ENCODE data around the gene STMN3.
A peak's percentile ranks its signal among the peaks of the same experiment; 100 is the strongest.

Gene STMN3

DNA sequence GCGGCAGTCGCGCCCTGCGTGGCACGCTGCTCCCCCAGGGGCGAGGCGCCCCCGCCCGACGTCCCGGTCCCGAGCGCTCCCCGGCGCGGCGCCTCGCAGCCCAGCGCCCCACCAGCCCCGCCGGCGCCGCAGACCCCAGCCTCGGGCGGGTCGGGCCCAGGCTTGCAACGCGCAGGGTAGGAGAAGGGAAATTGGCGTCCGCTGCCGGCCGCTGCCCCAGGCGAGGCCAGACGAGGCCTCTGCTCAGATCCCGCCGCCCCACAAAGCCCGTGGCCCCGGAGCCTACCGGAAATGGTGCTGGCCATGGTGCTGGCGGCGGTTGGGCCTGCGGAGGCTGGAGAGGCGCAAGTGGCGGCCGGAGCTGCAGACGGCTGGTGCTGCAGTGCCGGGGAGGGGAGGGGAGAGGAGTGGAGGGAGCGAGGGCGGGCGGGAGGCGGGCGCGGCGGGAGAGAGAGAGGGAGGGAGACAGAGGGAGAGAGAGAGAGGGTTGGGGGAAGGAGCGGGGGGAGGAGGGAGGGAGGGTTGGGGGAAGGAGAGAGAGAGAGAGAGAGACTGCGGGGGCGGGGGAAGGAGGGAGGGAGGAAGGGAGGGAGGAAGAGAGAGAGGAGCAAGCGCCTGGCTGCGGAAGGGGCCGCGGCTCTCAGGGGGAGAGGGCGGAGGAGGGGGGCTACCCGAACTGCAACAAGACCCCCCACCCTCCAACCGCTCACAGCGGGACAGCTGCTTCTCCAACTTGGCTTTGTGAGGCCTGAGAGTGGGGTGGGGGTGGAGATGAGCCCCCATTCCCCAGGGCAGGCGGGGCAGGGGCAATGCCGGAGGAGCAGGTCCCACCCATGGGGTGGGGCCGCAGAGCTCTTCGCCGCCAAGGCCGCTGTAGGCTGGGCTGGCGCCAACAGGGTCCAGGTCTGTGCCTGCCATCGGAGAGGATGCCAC, at the start of gene STMN3:
TSS of gene STMN3 (minus strand) at position 384 of the 933 bp plus-strand sequence. CDS start at position 305, 79 bp downstream.
- DNase-seq (ENCODE audit: low spot score) = peak; percentile 84

DNA sequence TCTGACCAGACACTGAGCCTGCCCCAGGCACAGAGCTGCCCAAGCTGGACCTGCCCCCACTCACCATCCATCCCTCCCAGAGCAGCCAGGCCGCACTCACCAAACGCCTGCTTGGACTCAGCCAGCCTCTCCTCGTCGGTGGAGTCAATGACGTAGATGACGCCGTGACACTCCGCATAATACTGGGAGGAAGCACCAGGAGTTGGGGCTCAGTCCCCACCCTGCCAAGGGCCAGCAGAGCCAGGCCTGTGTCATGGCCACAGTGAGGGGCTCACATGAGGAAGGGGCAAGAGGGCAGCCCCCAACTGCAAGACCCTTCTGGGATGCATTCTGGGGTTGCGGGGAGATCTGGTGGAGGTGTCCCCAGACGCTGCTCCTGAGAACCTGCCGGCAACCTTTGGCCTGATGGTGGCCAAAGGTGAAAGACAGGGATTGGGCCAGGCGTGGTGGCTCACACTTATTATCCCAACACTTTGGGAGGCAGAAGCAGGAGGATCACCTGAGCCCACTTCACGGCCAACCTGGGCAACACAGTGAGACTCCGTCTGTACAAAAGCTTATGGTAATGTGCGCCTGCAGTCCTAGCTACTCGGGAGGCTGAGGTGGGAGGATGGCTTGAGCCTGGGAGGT, 48.9 kb upstream of the STMN3 start:
- DNase-seq (ENCODE audit: low spot score) = no peak

DNA sequence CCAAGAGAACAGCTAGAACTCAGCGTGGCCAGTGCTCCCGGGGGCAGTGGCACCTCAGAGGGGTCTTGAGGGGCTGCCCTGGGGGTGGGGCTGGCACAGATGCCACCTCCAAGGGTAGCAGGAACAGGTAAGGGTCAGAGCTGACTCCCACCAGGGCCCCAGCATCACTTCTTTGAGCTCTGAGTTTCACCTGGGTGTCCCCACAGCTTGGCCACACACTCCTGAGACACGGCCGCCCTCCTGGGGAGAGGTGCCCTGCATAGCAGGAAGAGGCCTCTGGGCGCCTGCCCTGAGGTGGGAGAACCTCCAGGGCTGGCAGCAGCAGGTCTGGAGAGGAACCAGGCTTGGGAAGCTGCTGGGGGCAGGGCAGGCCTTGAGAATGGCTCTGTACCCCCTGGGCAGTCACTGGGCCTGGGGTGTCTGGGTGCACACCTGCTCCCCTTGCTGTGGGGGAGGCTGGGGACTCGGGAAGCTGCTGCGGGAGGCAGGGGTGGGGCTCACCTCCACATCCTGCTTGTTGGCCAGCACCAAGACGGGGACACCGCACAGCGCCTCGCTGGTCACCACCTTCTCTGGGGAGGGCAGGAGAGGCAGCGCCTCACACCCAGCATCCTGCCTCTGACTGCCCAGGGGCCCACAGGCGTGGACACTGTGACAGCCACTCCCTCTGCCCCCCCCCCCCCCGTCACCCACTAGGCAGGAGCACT, 48.3 kb upstream of the STMN3 start:
- no peak for DNase-seq (ENCODE audit: low spot score)

DNA sequence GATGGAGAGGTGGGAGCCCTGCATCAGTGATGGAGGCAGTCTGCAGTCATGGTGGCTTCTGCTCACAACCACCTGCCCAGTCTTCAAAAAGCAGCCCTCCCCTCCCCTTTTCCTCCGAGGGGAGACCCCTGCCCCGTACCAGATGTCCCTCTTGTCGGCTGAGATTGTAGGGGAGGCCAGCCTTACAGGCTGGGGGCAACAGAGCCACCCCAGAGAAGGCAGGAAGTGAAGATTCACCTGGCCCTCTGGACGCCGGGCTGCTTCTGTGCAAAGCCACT, 47.8 kb upstream of the STMN3 start:
- no peak for DNase-seq (ENCODE audit: low spot score)

DNA sequence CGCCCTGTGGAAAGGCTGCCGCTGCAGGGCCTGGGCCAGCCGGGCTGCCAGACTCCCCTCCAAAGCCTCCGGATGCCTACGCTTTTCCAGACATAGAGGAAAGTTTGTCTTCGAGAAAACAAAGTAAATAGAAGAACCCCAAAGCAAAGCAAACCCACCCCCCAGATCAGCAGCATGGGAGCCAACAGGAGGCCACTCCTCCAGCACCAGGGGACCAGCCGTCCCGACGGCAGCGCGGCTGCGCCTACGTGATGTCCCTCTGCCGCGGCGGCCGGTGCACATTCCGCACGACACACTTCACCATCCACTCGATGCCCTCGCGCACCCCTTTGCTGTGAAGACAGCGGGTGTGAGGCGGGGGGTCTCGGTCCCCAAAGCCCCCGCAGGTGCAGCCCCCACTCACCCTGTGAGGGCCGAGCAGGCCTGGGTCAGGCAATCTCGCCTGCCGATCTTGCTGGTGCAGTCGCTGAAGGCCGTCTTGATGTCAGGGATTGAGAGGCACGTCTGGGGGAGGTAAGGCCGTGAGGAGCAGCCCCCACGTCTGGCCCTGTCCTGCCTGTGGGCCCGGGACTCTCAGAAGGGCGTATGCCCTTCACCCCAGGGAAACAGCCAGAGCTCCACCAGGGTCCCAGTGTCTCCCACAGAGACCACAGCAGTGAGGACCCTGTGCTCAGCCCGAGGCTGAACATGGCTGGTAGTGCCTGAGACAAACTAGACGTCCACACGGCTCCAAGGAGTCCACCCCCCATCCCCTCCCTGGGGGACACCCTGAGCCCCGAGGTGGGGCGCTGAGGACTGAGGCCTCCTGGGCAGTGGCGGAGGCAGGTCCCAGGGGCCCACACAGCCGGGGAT, 47.2 kb upstream of the STMN3 start:
- no peak for DNase-seq (ENCODE audit: low spot score)

DNA sequence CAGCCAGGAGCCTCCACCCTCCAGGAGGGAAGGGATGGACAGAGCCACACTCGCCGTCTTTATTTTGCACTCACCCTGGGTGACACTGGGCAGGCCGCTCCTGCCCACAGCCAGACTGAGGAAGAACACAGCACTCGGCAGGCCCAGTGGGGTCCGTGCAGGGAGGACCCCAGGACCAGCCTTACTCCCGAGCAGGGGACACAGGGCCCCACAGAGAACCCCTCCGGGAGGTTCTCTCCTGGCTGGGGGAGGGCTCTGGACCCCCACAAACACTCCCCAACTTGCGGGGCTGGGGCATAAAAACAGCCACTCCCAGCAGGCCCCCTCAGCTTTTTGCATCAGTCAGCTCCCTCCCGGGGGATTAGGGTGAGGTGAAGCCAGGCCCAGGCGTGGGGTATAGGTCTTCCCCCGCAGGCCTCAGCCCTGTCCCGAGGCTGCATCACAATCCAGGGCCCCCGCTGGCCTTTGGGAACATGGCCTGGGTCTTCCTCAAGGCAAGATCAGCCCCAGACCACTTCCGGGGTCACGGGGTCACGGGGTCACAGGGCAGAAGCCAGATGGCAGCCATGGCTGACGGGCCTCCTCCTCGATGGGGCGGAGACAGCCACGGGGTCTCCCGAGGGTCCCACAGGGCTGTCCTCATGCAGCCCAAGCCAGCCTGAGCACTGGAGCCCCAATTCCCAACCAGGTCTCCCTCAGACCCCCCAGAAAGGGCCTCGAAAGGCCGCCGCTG, 46.4 kb upstream of the STMN3 start:
- DNase-seq (ENCODE audit: low spot score) = no peak

DNA sequence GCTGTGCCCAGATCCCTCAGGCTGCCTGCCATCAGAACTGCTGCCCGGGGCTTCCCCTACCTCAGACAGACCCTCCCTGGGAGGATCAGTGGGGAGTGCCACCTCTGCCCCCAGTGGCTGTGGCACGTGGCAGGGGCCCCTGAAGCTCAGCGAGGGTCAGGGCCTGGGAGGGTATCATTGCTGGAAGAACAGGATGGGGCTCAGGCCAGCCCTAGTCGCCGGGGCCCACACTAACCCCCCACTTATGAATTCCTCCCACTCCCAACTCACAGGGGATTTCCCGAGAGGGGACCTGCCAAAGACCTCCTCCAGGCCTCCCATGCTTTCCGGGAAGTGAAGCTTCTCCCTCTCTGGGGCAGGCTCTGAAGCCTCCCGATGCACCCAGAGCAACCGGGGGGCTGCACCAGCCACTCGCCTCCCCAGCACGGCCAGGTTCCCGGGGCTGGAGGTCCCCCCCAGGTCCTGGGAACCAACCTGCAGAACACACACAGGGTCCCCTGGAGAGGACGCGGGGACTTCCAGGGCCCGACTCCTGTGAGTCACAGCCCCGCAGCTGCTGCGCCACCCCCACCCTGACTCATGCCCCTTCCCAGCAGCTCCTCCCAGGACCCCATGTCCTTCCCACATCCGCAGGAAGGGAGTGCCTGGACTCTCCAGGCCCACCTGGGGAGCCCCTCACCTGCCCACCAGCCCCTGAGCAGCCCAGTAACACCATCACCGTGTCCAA, 45.7 kb upstream of the STMN3 start:
- DNase-seq (ENCODE audit: low spot score) = peak; percentile 94

DNA sequence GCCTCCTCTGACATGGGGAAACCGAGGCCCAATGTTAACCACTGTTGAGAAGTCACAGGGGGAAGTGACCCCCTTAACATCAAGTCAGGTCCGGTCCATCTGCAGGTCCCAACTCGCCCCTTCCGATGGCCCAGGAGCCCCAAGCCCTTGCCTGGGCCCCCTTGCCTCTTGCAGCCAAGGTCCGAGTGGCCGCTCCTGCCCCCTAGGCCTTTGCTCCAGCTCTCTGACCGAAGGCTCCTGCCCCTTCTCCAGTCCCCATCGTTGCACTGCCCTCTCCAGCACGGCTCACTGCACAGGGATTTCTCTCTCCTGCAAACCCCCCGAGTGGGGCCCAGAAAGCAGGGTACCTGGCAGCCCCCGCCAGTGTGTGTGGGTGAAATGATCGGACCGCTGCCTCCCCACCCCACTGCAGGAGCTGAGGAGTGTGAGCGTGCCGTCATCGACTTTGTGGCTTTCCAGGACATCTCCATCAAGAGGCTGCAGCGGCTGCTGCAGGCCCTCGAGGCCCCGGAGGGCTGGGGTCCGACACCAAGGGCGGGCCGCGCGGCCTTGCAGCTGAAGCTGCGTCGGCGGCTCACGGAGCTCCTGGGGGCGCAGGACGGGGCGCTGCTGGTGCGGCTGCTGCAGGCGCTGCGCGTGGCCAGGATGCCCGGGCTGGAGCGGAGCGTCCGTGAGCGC, 44.8 kb upstream of the STMN3 start:
- DNase-seq (ENCODE audit: low spot score) = no peak

DNA sequence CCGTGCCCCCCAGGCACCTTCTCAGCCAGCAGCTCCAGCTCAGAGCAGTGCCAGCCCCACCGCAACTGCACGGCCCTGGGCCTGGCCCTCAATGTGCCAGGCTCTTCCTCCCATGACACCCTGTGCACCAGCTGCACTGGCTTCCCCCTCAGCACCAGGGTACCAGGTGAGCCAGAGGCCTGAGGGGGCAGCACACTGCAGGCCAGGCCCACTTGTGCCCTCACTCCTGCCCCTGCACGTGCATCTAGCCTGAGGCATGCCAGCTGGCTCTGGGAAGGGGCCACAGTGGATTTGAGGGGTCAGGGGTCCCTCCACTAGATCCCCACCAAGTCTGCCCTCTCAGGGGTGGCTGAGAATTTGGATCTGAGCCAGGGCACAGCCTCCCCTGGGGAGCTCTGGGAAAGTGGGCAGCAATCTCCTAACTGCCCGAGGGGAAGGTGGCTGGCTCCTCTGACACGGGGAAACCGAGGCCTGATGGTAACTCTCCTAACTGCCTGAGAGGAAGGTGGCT, 44.2 kb upstream of the STMN3 start:
- DNase-seq (ENCODE audit: low spot score) = peak; percentile 37

DNA sequence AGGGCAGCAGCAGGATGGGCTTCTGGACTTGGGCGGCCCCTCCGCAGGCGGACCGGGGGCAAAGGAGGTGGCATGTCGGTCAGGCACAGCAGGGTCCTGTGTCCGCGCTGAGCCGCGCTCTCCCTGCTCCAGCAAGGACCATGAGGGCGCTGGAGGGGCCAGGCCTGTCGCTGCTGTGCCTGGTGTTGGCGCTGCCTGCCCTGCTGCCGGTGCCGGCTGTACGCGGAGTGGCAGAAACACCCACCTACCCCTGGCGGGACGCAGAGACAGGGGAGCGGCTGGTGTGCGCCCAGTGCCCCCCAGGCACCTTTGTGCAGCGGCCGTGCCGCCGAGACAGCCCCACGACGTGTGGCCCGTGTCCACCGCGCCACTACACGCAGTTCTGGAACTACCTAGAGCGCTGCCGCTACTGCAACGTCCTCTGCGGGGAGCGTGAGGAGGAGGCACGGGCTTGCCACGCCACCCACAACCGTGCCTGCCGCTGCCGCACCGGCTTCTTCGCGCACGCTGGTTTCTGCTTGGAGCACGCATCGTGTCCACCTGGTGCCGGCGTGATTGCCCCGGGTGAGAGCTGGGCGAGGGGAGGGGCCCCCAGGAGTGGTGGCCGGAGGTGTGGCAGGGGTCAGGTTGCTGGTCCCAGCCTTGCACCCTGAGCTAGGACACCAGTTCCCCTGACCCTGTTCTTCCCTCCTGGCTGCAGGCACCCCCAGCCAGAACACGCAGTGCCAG, 43.6 kb upstream of the STMN3 start, which contains the start of gene TNFRSF6B:
TSS of gene TNFRSF6B (plus strand) at position 25 of the 729 bp plus-strand sequence. CDS start at position 141, 116 bp downstream.
- no peak for DNase-seq (ENCODE audit: low spot score)

DNA sequence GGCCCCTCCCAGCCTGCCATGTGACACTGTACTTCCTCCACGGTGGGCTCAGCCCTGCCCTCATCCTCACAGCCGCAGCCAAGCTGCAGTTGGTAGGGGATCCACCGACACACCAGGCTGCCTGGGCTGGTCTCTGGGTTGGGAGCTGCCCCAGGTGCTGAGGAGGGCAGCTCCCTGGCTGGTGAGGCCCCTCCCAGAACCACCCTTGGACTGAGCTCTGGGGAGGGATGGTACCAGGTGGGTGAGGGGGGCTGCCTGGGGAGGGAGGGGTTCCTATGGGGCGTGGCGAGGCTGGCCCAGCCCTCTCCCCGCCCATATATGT, 43.0 kb upstream of the STMN3 start:
- peak; percentile 63 for DNase-seq (ENCODE audit: low spot score)

DNA sequence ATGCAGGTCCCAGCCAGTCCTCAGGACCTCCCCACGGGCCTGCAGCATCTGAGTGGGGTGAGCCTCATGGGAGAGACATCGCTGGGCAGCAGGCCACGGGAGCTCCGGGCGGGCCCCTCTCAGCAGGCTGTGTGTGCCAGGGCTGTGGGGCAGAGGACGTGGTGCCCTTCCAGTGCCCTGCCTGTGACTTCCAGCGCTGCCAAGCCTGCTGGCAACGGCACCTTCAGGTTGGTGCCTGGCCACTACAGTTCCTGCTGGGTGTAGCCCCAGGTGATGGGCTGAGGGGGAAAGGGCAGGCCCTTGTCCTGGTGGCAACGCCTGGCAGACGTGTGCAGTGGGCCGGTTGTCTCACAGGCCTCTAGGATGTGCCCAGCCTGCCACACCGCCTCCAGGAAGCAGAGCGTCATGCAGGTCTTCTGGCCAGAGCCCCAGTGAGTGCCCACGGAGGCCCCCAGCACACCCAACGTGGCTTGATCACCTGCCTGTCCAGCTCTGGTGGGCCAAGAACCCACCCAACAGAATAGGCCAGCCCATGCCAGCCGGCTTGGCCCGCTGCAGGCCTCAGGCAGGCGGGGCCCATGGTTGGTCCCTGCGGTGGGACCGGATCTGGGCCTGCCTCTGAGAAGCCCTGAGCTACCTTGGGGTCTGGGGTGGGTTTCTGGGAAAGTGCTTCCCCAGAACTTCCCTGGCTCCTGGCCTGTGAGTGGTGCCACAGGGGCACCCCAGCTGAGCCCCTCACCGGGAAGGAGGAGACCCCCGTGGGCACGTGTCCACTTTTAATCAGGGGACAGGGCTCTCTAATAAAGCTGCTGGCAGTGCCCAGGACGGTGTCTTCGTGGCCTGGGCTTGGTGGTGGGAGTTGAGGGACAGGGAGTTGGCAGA, 42.4 kb upstream of the STMN3 start:
- no peak for DNase-seq (ENCODE audit: low spot score)

DNA sequence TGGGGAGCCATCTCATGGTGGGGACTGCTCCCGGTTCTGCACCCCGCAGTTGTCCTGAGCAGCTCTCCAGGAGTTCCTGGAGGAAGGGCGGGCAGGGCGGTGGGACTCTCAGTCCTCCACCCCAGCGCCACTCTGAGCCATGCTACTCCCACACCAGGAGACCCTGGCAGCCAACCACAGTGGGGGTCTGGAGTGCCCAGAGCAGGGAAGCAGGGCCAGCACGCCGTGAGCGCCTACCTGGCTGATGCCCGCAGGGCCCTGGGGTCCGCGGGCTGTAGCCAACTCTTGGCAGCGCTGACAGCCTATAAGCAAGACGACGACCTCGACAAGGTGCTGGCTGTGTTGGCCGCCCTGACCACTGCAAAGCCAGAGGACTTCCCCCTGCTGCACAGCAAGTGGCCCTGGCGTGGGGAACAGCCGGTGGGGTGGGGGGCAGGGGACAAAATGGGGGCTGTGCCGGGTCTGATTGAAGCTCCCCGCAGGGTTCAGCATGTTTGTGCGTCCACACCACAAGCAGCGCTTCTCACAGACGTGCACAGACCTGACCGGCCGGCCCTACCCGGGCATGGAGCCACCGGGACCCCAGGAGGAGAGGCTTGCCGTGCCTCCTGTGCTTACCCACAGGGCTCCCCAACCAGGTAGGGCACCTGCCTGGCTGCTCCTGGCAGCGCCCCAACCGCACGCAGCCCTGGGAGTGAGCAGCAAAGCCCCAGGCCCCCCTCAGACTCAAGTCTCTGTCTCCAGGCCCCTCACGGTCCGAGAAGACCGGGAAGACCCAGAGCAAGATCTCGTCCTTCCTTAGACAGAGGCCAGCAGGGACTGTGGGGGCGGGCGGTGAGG, 41.6 kb upstream of the STMN3 start:
- DNase-seq (ENCODE audit: low spot score) = no peak

DNA sequence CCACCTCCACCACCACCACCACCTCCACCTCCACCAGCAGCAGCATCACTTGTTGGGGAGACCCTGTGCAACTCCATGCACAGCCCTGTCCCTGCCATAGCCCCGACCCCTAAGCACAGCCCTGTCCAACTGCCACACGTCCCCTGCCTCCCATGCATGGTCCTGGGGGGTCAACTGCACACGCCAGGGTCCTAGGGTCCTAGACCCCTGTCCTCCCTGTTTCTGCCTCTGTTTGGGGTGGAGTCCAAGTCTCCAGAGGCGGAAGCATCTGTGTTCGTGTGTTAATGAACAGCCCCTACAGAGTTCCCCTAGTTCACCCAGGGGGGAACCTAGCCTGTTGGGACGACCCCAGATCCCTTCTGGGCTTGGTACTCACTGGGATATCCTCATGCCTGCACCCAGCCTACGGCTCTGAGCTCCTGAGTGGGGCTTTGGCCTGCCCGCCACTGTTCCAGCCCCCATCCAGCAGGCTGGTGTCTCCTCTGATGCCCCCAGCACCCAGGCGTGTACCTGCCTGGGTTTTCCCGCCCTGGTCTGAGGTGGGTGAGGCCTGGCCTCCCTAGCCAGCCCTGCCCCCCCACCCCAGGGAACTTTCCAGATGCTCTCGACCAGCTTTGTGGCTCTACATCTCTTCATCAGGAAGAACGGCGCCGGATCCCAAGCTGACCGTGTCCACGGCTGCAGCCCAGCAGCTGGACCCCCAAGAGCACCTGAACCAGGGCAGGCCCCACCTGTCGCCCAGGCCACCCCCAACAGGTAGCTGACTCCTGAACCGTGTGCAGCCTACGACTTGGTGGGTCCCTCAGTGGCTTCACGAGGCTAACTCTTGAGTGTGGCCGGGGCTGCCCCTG, 40.7 kb upstream of the STMN3 start:
- no peak for DNase-seq (ENCODE audit: low spot score)

DNA sequence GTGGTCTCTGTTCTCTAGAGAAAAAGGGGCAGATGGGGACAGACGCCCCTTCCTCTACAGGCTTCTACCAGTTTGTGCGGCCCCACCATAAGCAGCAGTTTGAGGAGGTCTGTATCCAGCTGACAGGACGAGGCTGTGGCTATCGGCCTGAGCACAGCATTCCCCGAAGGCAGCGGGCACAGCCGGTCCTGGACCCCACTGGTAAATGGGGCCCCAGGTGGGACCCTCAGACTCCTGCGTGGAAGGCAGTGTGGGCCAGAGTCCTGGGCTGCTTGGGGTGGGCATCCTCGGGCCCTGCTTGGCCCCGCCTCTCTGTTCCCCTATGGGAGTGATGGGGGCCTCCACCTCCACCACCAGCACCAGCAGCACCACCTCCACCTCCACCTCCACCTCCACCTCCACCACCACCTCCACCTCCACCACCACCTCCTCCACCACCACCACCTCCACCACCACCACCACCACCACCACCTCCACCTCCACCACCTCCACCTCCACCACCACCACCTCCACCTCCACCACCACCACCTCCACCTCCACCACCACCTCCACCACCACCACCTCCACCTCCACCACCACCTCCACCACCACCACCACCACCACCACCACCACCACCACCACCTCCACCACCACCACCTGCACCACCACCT, 40.0 kb upstream of the STMN3 start:
- DNase-seq (ENCODE audit: low spot score) = no peak
